GM12878 (cell line): Measurements from ENCODE around the gene ZNF101. TPM values are rescaled to one million over a fixed set of nuclear protein-coding genes. Genes with fewer than 3 reads are reported as not detected.
A peak's percentile ranks its signal among the peaks of the same experiment; 100 is the strongest.

Experiments used
- DPF2 ChIP-seq: fragments of 450-650 bp; IDR thresholded peaks from 2 replicates; pipeline ENCODE4 v1.6.1; 2017; ENCODE audit warnings: mild to moderate bottlenecking
- HDAC2 ChIP-seq: fragments of 200-600 bp; sonication (generic); IDR thresholded peaks from 2 replicates; pipeline ENCODE4 v1.6.1; 2017
- IRF3 ChIP-seq: fragments of 450-650 bp; IDR thresholded peaks from 2 replicates; pipeline ENCODE4 v1.6.1; 2014; ENCODE audit warnings: mild to moderate bottlenecking
- KAT2A ChIP-seq: conservative IDR thresholded peaks from 2 replicates; pipeline ENCODE4 v1.6.1; 2011; ENCODE audit warnings: low read depth, low read length; ENCODE audit not compliant: control insufficient read depth
- KDM1A ChIP-seq: fragments of 200-600 bp; sonication (generic); IDR thresholded peaks from 2 replicates; pipeline ENCODE4 v1.6.1; 2016; ENCODE audit warnings: borderline replicate concordance
- MEF2B ChIP-seq: fragments of 450-650 bp; IDR thresholded peaks from 2 replicates; pipeline ENCODE4 v1.6.1; 2018; ENCODE audit warnings: mild to moderate bottlenecking, moderate library complexity; ENCODE audit not compliant: partially characterized antibody, poor library complexity, severe bottlenecking
- MTA3 ChIP-seq: IDR thresholded peaks from 2 replicates; pipeline ENCODE4 v1.6.1; 2012; ENCODE audit warnings: low read length, inconsistent platforms, borderline replicate concordance
- MYB ChIP-seq: fragments of 150-350 bp; IDR thresholded peaks from 2 replicates; pipeline ENCODE4 v1.6.1; 2014; ENCODE audit warnings: mild to moderate bottlenecking, low read depth, low read length, borderline replicate concordance
- NFXL1 ChIP-seq: fragments of 450-650 bp; IDR thresholded peaks from 2 replicates; pipeline ENCODE4 v1.6.1; 2017; ENCODE audit warnings: antibody characterized with exemption, mild to moderate bottlenecking, borderline replicate concordance
- NKRF ChIP-seq: fragments of 450-650 bp; conservative IDR thresholded peaks from 2 replicates; pipeline ENCODE4 v1.6.1; 2017; ENCODE audit warnings: mild to moderate bottlenecking, moderate library complexity
- NR2C1 ChIP-seq: fragments of 450-650 bp; IDR thresholded peaks from 2 replicates; pipeline ENCODE4 v1.6.1; 2017; ENCODE audit warnings: antibody characterized with exemption, mild to moderate bottlenecking, moderate library complexity
- NR2C2 ChIP-seq: IDR thresholded peaks from 2 replicates; pipeline ENCODE4 v1.6.1; 2011; ENCODE audit warnings: borderline replicate concordance, low read depth; ENCODE audit not compliant: control insufficient read depth, insufficient read length
- PKNOX1 ChIP-seq: fragments of 450-650 bp; IDR thresholded peaks from 2 replicates; pipeline ENCODE4 v1.6.1; 2016; ENCODE audit warnings: mild to moderate bottlenecking
- POLR2A ChIP-seq: IDR thresholded peaks from 2 replicates; pipeline ENCODE4 v1.6.1; 2011; ENCODE audit warnings: low read depth, mild to moderate bottlenecking, low read length
- POLR2AphosphoS2 ChIP-seq: IDR thresholded peaks from 2 replicates; pipeline ENCODE4 v1.6.1; 2011; ENCODE audit warnings: low read depth, mild to moderate bottlenecking, low read length, improper control_type of control experiment, moderate library complexity
- RAD21 ChIP-seq: IDR thresholded peaks from 2 replicates; pipeline ENCODE4 v1.6.1; 2011; ENCODE audit warnings: mild to moderate bottlenecking, low read depth, low read length, moderate library complexity; ENCODE audit not compliant: insufficient read depth
- RAD51 ChIP-seq: fragments of 450-650 bp; IDR thresholded peaks from 2 replicates; pipeline ENCODE4 v1.6.1; 2016; ENCODE audit warnings: moderate library complexity, mild to moderate bottlenecking, inconsistent platforms
- RELA ChIP-seq: fragments of 450-650 bp; IDR thresholded peaks from 2 replicates; pipeline ENCODE4 v1.8.0; 2014; ENCODE audit warnings: borderline replicate concordance; ENCODE audit not compliant: partially characterized antibody
- SIX5 ChIP-seq: IDR thresholded peaks from 2 replicates; pipeline ENCODE4 v1.6.1; 2011; ENCODE audit warnings: mild to moderate bottlenecking, low read depth, low read length, moderate library complexity; ENCODE audit not compliant: severe bottlenecking
- SKIL ChIP-seq: fragments of 450-650 bp; IDR thresholded peaks from 2 replicates; pipeline ENCODE4 v1.6.1; 2017; ENCODE audit warnings: mild to moderate bottlenecking, low read depth, inconsistent platforms; ENCODE audit not compliant: poor library complexity, severe bottlenecking
- SMARCA5 ChIP-seq: fragments of 450-650 bp; IDR thresholded peaks from 2 replicates; pipeline ENCODE4 v1.6.1; 2017; ENCODE audit warnings: mild to moderate bottlenecking
- SUPT20H ChIP-seq: IDR thresholded peaks from 2 replicates; pipeline ENCODE4 v1.6.1; 2011; ENCODE audit warnings: low read depth, mild to moderate bottlenecking, low read length, moderate library complexity, borderline replicate concordance; ENCODE audit not compliant: control insufficient read depth
- TCF12 ChIP-seq: IDR thresholded peaks from 2 replicates; pipeline ENCODE4 v1.6.1; 2011; ENCODE audit warnings: low read depth, mild to moderate bottlenecking, low read length
- ZSCAN29 ChIP-seq: fragments of 450-650 bp; IDR thresholded peaks from 2 replicates; pipeline ENCODE4 v1.6.1; 2017; ENCODE audit warnings: mild to moderate bottlenecking, moderate library complexity
- ZZZ3 ChIP-seq: IDR thresholded peaks from 2 replicates; pipeline ENCODE4 v1.6.1; 2011; ENCODE audit warnings: low read depth; ENCODE audit not compliant: control insufficient read depth, insufficient read length
- polyA plus RNA-seq, 11 experiments: library from polyadenylated mRNA; depleted of rRNA in 4 of 11; unstranded in 6 of 11; stranded (reverse) in 5 of 11; fragments of >200 nt; fragmentation: Nextera tagmentation in 4 of 11; fragmentation: Illumina TruSeq in 1 of 11; extraction: Ambion mirVana in 4 of 11; extraction: Trizol in 1 of 11; gene quantifications; 1 replicate in 1 of 11; 2 replicates in 10 of 11; pipeline versions ENCODE4 v1.2.1 to v1.2.3, GENCODE V29; 2011 to 2016; ENCODE audit warnings: inconsistent platforms in 2 of 11, missing spikeins in 2 of 11, low read depth in 1 of 11
- total RNA-seq, 4 experiments: library from RNA; depleted of rRNA in 3 of 4; stranded (reverse); fragments of >200 nt in 3 of 4; fragmentation: Illumina TruSeq in 1 of 4; extraction: Trizol in 1 of 4; gene quantifications; 2 replicates each; pipeline versions ENCODE4 v1.2.1 to v1.2.3, GENCODE V29; 2013 to 2021

Gene ZNF101
- total and polyA plus RNA-seq, 10 of the 15 experiments (the other 5 are each of a cell fraction or from before 2014, with no cell fraction given), result 15.2 to 40.5 (median 19.8) TPM

- peak; percentile 59 for TF ChIP-seq MEF2B
- TF ChIP-seq MYB, result no peak
- TF ChIP-seq ZSCAN29, result no peak
- peak; percentile 78 for TF ChIP-seq POLR2A
- no peak for TF ChIP-seq MTA3
- no peak for TF ChIP-seq SIX5
- TF ChIP-seq RAD21, result peak; percentile 90
- TF ChIP-seq NR2C1, result 0 out of 2 replicates have a peak, but pooled peaks have one; percentile 11
- no peak for TF ChIP-seq KDM1A
- peak; percentile 95 for TF ChIP-seq SMARCA5
- TF ChIP-seq RELA, result peak; percentile 3
- TF ChIP-seq SUPT20H, result no peak
- peak; percentile 79; the same call in 1 of the 2 replicates for TF ChIP-seq POLR2AphosphoS2
- TF ChIP-seq HDAC2, result no peak
- peak; percentile 80 for TF ChIP-seq DPF2
- no peak for TF ChIP-seq SKIL
- peak; percentile 56 for TF ChIP-seq NKRF
- no peak for TF ChIP-seq IRF3
- no peak for TF ChIP-seq ZZZ3
- TF ChIP-seq NFXL1, result no peak
- TF ChIP-seq TCF12, result no peak
- no peak for TF ChIP-seq KAT2A
- TF ChIP-seq PKNOX1, result 0 out of 2 replicates have a peak, but pooled peaks have one; percentile 40
- no peak for TF ChIP-seq RAD51
- TF ChIP-seq NR2C2, result no peak
These were observed 25.2 kb upstream of the ZNF101 start, which contains the start of gene GMIP (continued) for GRCh38 chr19:19643158-19644053.
